ENCODE measurements around the gene METRNL. TPM values are rescaled to one million over a fixed set of nuclear protein-coding genes. Genes with fewer than 3 reads are reported as not detected.

METRNL gene
- polyA plus RNA-seq, 1 donor from 2014 or later, result 15.1 TPM

- H3K4me2 ChIP-seq (ENCODE audit: low read length), result no peak overlapping the region
These were observed 21.1 kb upstream of the METRNL start for GRCh38 chr17:83058266-83058798.

GRCh38 chr17:83061586-83061985, 17.8 kb upstream of the METRNL start:
- TF ChIP-seq SMC3 (conservative IDR thresholded peaks at IDR 0.05; ENCODE audit: poor library complexity) (no peak), EZH2 (IDR thresholded peaks at IDR 0.05; ENCODE audit: borderline replicate concordance, insufficient read depth, low read length, poor library complexity, severe bottlenecking) (no peak), TAF1 (IDR thresholded peaks at IDR 0.05; ENCODE audit: low read depth) (no peak), MXI1 (conservative IDR thresholded peaks at IDR 0.05; ENCODE audit: poor library complexity, severe bottlenecking) (no peak), POLR2AphosphoS5 (IDR thresholded peaks at IDR 0.05) (no peak), RAD21 (conservative IDR thresholded peaks at IDR 0.05) (no peak), EP300 (conservative IDR thresholded peaks at IDR 0.05; ENCODE audit: poor library complexity, severe bottlenecking) (no peak)
- TF ChIP-seq, protein P1, sequence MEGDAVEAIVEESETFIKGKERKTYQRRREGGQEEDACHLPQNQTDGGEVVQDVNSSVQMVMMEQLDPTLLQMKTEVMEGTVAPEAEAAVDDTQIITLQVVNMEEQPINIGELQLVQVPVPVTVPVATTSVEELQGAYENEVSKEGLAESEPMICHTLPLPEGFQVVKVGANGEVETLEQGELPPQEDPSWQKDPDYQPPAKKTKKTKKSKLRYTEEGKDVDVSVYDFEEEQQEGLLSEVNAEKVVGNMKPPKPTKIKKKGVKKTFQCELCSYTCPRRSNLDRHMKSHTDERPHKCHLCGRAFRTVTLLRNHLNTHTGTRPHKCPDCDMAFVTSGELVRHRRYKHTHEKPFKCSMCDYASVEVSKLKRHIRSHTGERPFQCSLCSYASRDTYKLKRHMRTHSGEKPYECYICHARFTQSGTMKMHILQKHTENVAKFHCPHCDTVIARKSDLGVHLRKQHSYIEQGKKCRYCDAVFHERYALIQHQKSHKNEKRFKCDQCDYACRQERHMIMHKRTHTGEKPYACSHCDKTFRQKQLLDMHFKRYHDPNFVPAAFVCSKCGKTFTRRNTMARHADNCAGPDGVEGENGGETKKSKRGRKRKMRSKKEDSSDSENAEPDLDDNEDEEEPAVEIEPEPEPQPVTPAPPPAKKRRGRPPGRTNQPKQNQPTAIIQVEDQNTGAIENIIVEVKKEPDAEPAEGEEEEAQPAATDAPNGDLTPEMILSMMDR (IDR thresholded peaks at IDR 0.05; ENCODE audit: poor library complexity, severe bottlenecking), result no peak
- TF ChIP-seq, protein P2, sequence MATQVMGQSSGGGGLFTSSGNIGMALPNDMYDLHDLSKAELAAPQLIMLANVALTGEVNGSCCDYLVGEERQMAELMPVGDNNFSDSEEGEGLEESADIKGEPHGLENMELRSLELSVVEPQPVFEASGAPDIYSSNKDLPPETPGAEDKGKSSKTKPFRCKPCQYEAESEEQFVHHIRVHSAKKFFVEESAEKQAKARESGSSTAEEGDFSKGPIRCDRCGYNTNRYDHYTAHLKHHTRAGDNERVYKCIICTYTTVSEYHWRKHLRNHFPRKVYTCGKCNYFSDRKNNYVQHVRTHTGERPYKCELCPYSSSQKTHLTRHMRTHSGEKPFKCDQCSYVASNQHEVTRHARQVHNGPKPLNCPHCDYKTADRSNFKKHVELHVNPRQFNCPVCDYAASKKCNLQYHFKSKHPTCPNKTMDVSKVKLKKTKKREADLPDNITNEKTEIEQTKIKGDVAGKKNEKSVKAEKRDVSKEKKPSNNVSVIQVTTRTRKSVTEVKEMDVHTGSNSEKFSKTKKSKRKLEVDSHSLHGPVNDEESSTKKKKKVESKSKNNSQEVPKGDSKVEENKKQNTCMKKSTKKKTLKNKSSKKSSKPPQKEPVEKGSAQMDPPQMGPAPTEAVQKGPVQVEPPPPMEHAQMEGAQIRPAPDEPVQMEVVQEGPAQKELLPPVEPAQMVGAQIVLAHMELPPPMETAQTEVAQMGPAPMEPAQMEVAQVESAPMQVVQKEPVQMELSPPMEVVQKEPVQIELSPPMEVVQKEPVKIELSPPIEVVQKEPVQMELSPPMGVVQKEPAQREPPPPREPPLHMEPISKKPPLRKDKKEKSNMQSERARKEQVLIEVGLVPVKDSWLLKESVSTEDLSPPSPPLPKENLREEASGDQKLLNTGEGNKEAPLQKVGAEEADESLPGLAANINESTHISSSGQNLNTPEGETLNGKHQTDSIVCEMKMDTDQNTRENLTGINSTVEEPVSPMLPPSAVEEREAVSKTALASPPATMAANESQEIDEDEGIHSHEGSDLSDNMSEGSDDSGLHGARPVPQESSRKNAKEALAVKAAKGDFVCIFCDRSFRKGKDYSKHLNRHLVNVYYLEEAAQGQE (IDR thresholded peaks at IDR 0.05; ENCODE audit: borderline replicate concordance), result no peak
- Histone ChIP-seq H4K20me1 (ENCODE audit: insufficient read depth) (no peaks in the 10 kb centered on the region), H3K9me3 (ENCODE audit: low read length) (no peaks in the 10 kb centered on the region), H3K36me3 (ENCODE audit: insufficient read depth, low read length) (no peaks in the 10 kb centered on the region), H3F3A (ENCODE audit: insufficient read depth, low read length, poor library complexity, severe bottlenecking) (no peaks in the 10 kb centered on the region), H3K9ac (ENCODE audit: low read length) (no peak overlapping the region), H3K4me3 (ENCODE audit: low read length) (no peak overlapping the region), H3K79me2 (replicated peaks; ENCODE audit: insufficient read depth, low read length) (no peaks in the 10 kb centered on the region), H3K27me3 (ENCODE audit: insufficient read depth, low read depth, low read length) (no peaks in the 10 kb centered on the region), H3K4me2 (ENCODE audit: low read length) (no peak overlapping the region), H2AFZ (ENCODE audit: low read depth, low read length) (no peak overlapping the region), H3K27ac (ENCODE audit: low read length) (no peak overlapping the region), H3K9me2 (ENCODE audit: insufficient read depth, low read length) (no peaks in the 10 kb centered on the region)

More at GRCh38 chr17:83058266-83058798, 21.1 kb upstream of the METRNL start:
- Histone ChIP-seq H3F3A (ENCODE audit: insufficient read depth, low read length, poor library complexity, severe bottlenecking) (no peaks in the 10 kb centered on the region), H3K9me3 (ENCODE audit: low read length) (no peaks in the 10 kb centered on the region), H3K4me3 (ENCODE audit: low read length) (no peak overlapping the region), H2AFZ (ENCODE audit: low read depth, low read length) (no peak overlapping the region), H3K9ac (ENCODE audit: low read length) (no peak overlapping the region), H3K79me2 (replicated peaks; ENCODE audit: insufficient read depth, low read length) (no peaks in the 10 kb centered on the region), H4K20me1 (ENCODE audit: insufficient read depth) (no peaks in the 10 kb centered on the region), H3K27ac (ENCODE audit: low read length) (no peak overlapping the region), H3K36me3 (ENCODE audit: insufficient read depth, low read length) (no peaks in the 10 kb centered on the region), H3K9me2 (ENCODE audit: insufficient read depth, low read length) (no peaks in the 10 kb centered on the region), H3K27me3 (ENCODE audit: insufficient read depth, low read depth, low read length) (no peaks in the 10 kb centered on the region)
- no peak for TF ChIP-seq SMC3 (conservative IDR thresholded peaks at IDR 0.05; ENCODE audit: poor library complexity)
- TF ChIP-seq EP300 (conservative IDR thresholded peaks at IDR 0.05; ENCODE audit: poor library complexity, severe bottlenecking), result no peak
- TF ChIP-seq RAD21 (conservative IDR thresholded peaks at IDR 0.05), result no peak
- TF ChIP-seq MXI1 (conservative IDR thresholded peaks at IDR 0.05; ENCODE audit: poor library complexity, severe bottlenecking), result no peak
- TF ChIP-seq EZH2 (IDR thresholded peaks at IDR 0.05; ENCODE audit: borderline replicate concordance, insufficient read depth, low read length, poor library complexity, severe bottlenecking), result no peak
- TF ChIP-seq, protein P2 (IDR thresholded peaks at IDR 0.05; ENCODE audit: borderline replicate concordance), result no peak
- TF ChIP-seq TAF1 (IDR thresholded peaks at IDR 0.05; ENCODE audit: low read depth), result no peak
- TF ChIP-seq POLR2AphosphoS5 (IDR thresholded peaks at IDR 0.05), result no peak
- TF ChIP-seq, protein P1 (IDR thresholded peaks at IDR 0.05; ENCODE audit: poor library complexity, severe bottlenecking), result no peak
